Stimulated activated CD8-positive, alpha-beta memory T cell treated with anti-CD3 and anti-CD28 coated beads, Interleukin-7, amount 100 ng/mL, for 48 hours (primary cell): ENCODE results near the gene OGA.

Experiments
- DNase-seq, 2 donors: peaks; one replicate each; pipeline ENCODE4 v3.0.0-alpha.2; 2020; ENCODE audit warnings: low read depth in 1 of 2; ENCODE audit errors: extremely low read depth in 1 of 2

Gene OGA

DNA sequence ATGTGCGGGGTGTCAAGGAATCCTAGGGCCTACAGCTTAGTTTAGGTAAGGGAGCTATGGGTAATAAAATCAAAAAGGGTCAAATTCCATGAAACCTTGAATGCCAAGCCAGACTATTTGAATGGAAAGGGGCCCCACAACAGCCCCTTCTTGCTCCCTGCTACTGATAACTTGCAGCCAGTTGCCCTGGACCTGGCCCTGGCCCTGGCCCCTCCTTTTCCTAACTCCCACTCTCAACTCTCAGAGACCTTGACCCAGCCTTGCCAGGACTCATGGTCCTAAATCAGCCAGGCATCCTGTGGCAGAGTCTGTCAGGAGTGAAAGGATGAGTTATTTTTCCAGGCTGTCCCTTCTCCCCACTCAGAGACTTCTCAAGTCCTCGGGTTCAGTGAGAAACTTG, 19.5 kb upstream of the OGA start:
- DNase-seq: no peak

DNA sequence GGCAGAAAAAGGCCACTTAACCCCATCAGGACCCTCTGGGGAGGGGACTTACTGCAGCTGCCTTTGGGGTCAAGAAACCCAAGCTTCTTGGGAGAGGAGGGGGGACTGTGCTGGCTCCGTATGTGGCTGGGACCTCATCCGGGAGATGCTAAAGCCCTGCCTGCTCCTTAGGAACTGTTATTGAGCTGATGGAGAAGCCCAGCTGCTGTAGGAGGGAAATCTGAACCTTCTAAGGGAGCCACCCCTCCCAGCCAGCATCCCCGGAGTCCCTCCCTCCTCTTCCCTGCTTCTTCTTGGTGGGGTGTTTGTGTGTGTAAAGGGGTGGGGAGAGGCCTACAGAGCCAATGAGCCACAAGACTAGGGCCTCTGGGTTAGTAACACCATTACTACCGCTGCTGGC, 17.1 kb upstream of the OGA start:
- DNase-seq: no peak

DNA sequence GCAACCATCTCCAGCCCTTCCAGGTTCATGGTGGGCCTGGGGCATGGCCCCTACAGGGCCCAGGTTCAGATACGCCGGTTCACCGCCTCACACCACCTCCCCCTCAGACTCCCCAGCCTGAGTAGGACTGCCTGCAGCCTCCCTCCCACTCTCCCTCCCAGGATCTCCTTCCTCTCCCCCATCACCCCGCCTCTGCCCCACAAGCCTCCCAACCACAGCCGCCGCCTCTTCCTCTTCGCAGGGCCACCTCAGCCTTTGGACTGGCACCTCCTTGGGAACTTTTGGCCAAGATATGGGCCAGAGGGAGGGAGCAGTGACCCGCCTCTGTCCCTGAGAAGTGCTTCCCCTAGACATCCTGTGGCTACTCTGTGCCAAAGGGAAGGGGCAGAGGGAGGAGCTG, 16.1 kb upstream of the OGA start:
- no peak for DNase-seq

DNA sequence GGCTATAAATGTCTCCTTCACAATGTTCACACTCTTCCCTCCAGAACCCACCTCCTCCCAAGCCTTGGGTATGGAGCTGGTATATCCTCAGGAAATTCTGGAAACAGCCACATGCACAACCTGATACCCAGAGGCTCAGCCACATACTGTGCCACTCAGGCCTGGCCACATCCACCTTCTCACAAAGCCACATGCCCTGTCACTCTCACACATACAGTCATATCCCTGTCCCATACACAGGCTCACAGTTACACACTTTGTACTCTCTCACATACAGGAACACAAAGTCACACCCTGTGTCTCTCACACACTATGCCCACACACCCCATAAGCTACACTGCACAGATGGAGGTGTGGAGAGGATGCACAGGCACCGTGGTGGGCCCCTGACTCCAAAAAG, 15.2 kb upstream of the OGA start:
- no peak for DNase-seq

DNA sequence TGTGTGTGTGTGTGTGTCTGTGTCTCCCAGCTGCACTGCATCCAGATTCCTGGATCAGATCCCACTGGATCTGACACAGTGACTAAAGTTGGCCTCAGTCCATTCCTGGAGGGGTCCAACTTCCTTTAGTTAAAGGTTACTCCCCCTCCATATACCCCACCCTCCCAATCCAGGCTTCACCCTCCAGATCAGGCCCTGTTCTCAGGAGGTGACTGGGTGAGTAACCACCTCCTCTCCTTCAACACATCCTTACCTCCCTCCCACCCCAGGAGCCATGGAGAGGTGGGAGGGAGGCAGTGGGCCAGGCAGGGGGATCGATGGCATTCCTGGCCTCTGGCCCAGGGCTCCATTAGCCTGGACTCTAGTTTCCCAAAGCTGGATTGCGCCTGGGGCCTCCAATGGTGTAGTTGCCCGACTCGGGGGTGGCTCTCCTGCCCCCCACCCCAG, 14.1 kb upstream of the OGA start:
- no peak for DNase-seq

DNA sequence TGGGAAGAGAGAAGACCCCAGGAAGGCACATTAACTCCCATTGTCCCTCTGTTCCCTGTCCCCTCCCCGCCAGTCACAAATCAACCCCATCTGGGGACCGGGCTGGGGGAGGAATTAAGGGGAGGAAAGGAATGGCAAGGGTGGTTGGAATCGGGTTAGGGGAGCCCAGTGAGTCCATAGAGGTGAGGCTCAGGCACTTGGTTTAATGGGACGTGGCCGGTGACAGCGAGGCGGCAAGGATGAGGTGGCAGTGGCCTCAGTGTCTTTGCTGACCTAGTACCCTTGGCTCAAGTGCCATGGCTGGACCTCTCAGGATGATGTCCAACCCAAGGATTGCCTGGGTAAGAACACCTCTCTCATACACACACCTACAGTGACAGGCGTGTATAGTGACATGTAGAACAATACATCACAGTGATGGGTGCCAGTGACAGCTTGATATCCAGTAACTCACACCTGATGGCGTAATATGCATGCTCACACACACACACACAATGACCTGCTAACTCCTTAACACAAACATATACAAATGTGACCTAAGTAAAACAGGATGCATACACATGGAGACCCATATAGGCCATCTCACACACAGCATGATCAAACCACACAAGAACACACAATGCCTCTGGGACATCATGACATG, 13.0 kb upstream of the OGA start:
- DNase-seq: no peak

DNA sequence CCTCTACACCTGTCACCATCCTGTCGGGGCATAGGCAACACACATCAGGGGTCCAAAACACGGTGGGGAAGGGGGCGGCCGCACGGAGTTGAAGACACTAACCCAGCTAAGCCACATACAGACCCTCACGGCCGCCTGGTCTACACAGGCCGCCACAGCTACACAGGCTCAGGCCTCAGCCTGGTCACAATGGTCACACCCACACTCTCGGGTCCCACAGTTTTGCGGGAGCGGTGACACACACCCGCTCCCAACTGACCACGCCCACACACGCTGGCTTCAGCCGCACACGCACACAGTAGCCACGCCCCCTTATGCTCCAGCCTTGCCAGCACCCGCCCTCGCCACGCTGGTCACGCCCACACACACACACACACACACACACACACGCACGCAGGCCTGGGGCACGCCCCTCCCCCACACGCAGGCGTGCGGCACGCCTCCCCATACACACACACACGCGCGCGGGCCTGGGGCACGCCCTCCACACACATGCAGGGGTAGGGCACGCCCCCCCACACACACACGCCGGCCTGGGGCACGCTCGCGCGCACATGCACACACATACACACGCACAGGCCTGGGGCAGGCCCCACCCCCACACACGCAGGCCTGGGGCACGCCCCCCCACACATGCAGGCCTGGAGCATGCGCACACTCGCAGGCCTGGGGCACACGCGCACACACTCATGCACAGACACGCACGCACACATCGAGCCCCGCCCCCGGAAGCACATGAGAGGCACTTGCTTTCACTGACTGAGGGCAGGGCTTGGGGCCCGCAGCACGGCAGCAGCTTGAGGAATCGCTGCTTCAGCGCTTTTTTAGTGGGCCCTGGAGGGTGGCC, 12.3 kb upstream of the OGA start:
- peak; percentile 71 to 86 for DNase-seq

DNA sequence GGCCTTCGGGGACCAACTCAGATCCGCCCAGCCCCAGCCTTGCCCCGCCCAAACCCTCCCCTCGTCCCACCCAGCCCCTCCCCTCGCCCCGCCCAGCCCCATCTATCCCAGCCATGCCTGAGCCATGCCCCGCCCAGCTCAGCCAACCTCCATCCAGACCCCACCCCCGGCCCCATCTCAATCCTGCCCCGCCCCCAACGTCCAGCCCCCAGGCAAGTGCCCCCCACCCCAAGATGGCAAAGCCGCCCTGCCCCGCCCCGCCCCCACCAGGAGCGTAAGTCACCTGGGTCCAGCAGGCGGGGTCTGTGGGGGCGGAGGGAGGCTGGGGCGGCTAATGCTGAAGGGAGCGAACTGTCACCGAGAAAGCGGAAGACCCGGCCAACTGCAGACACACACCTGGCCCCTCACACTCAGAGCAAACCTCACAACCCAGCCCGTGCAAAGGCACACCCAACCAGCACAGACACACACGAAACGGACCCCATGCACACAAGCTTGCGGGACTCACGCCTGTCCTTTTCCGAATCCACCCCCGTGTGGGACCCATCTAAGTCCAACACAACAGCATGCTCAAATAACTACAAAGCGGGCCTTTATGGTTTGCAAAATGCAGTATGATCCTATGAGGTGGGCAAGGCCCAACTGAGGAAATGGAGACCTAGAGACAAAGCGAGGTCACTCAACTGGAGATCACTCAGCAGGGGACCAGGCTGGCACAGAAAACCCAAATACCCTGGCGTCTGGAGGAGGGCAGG, 11.5 kb upstream of the OGA start:
- DNase-seq: no peak

DNA sequence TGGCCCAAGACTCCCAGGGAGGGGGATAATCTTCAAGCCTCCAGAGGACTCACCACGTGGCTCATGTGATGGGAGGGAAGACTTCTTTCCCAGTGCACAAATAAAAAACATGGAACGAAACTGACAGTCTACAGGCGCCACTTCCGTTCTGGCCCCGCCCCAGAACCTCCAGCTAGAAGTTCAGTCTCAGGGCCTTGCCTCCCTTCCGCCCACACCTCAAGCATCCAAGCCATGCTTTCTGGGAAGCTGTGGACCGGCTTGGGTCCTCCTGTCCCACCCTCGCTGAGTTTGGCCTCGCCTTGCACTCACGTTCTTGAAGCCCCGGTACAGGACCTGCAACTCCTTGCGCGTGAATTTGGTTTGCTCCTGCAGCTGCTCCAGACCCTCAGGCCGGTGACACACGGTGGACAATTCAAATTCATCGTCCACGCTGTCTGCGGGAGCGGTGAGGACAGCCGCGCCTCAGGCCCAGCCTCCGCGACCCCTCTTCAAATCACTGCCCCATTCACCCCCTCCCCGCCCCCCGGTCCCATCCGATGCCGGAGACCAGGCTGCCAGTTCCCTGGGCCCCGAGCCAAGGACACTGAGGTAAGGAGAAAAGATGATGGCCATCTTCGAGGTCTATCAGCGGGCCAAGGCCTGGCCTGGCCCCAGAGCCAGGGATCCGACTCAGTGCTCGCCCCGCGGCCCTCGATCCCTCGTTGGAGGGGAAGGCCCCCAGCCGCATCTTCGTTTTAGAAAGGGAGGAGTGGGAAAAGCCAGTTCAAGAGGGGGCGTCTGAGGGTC, 10.7 kb upstream of the OGA start:
- DNase-seq: no peak

DNA sequence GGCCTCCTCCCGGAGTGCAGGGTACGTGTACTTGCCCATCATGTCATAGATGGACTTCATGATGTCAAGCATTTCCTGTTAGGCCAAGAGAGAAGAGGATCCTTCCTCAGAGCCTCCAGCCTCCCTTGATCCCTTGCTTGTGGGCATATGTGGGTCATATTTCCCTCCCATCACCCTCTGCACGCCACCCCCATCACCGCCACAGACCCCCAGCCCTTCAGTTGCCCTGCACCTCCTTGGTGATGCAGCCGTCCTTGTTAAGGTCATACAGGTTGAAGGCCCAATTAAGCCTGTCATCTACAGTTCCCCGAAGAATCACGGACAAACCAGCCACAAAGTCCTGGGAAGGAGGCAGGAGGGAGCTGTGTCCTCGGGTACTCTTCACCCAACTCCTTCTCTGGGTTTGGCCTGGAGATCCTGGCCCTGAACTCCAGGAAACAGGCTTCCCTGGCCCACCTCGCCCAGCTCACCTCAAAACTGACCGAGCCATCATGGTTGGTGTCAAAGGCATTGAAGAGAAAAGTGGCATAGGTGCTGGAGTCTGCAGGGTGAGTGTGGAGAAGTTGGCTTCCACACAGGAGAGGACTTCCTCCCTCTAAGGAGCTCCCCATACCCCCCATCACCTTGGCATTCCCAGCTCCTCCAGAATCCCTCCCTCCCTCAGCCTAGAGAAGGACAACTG, 9.8 kb upstream of the OGA start:
- DNase-seq: no peak

DNA sequence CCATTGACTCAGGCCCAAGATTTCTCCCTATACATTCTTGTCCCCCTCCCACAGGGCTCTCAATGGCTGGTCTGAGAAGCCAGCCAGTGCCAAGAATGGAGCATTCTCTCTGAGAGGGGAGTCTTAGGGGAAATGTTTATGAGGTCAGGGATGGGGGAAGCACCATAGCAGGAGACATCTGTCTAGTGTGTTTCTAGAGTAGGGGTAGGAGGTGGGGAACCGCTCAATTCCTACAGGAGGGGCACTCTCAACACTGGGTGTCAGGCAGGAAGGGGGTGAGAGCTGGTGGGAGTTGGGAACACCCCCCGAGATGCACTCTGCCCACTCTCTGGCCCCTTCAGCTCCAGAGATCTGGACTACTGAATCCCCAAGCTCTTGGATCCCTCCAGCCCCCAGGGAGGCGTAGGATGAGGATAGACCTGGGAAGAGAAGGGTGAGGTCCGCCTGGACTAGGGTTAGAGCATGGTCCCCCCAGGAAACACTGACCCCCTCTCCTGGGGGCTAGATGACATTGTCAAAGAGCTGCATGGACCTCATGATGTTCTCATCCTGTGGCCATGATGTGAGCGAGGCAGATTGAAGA, 8.7 kb upstream of the OGA start:
- DNase-seq: no peak

DNA sequence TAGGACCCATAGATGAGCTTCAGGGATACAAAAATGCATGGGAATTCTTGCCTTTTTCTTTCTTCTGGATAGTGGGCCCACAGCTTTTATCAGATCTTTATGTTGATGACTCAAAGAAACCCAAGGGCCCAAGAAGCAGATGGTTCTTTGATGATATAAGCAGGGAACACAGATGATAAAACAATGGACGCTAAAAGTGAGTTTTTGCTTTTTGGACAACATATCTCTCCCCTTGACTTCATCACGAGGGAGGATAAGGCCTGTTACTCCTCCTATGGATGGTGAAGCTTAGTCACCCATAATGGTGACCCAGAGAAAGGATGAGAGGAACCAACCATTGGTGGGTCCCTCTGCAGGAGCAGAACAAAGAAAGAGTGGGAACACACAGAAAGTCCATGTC, 6.5 kb upstream of the OGA start:
- no peak for DNase-seq

DNA sequence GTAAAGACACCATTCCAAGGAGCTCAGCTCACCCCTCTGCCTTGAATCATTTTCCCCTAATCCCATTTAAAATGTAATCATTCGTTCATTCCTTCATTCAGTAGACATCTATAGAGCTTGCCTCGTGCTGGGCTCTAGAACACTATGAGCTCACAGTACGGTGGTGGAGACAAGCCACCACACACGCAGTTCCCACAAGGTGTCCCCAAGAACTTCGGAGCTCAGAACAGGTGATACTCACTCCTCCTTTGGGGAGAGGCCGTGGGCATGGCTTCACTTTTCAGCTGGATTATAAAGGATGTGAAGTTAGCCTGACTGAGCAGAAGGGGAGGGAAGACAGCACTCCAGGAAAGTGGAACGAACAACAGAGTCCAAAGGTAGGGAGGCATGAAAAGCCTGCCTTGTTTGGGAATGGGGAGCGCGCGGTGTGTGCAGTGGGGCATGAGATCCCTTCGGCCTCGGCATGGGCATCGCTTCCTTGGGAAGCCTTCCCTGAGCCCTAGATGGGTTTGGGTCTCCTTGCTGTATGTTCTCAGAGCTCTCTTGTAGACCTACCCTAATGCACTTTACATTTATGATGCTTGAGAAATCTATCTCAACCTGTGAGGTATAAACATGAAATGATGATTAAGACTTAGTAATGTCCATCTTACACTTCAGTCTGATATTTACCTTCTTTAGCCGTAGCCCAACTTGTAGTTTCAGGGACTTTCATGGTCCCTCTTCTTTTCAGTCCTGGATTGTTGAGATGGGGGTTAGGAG, 809 bp upstream of the OGA start:
- no peak for DNase-seq

DNA sequence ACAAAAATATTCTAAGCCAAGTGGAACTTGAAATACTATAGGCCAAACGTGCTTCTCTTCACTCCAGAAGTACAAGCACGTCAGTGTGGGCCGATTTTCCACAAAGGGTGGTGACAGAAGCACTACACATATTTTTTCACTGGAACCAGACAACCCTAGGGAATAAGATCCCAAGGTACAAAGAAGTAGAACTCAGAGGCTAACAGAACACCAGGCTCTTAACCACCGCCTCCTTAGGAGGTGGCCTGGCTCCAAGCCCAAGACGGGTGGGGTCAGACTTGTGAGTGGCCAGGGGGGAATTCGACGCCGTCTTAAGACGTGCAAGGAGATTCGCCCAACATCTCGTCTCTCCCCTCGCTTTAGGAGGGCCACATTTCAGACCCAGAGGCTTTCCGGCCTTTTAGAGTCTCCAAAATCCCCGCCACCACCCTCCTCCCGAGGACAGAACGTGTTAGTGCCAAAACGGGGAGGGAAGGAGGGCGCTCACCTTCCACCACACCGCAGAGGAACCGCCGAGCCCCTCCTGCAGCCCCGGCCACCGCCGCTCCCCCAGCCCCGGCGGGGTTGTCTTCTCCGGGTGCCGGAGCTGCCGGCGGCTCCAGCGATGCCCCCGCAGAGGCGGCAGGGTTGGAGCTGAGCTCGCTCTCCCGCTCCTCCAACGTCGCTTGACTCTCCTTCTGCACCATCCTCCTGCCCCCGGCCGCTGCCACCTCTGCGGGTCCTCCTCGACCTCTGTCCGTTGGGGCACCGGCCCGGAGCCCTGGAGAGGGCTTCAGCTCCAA, 716 bp downstream of the OGA start:
- DNase-seq: no peak

DNA sequence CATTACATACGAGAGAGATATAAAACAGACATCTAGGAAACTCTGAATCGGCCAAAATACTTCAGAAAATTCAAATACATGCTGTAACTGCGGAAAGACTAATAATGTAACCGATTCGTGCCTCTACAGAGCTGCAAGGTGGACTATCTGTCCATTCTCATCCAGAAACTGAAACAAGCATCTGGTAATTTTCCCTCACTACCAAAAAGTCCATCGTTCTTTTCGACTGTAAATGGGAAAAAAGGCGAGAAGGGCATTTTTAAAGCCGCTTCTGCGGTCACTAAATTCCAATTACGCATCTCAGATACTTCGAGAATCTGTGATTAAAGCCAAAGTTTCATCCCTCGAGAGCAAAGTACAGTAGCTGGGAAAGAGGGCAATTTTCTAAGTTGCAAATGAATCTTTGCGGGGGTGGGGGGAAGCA, 1.3 kb downstream of the OGA start:
- DNase-seq: no peak

DNA sequence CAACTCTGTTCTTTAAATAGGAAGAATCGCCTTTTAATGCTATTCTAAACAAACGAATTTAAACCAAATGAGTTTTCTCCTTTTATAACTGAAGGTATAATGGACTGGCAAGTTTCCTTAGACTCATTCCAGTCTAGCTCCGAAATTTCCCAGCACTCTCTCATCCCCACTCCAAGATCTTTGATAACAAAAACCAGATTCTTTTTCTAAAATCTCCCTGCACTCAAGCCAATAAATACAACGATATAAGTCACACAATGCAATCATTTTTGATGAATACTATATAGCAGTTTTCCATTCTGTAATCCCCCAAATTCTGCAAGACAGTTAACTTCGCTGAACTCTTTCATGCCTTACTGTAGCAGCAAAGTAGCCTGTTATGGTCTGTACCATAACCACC, 1.9 kb downstream of the OGA start:
- DNase-seq: no peak

DNA sequence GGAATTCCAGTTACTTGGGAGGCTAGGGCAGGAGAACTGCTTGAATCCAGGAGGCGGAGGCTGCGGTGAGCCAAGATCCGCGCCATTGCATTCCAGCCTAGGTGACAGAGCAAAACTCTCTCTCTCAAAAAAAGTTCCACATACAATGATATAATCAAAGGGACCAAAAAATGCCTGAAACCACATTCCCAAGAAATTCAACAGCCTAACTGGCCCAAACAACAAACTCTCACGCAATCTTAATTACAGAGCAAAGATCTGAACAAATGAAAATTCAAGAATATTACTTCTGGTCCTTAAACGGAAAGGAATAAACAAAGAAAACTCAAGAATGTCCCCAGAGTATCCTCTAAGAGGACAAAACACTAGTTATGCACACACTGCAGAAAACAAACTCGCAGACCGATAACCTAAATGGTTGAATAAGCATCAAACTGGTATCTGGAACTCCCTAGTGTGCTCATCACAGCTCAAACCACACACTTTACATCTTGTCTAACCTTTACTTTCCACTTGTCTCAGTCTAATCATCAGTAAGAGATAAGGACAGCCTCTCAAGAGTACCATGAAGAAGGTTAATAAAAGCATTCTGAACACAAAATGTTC, 3.7 kb downstream of the OGA start:
- no peak for DNase-seq

DNA sequence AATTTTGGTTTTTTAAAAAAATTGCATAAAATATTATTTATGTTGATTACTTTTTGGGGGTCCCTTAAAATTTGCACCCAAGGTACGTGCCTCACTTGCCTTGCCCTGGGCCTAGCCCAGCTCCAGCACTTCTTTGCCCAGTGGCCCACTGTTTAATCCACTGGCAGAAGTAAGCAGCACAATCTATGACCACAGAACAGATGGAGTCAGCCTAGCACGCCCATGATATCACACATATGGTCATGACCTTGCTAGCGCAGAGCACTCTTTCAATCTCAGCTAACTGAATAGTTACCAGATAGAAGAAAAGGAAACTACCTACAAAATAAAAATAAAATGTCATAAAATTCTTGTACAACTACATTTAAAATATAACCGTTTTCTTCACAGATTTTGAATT, 5.6 kb downstream of the OGA start:
- no peak for DNase-seq
